ENCODE measurements around the gene SOWAHA. TPM values are rescaled to one million over a fixed set of nuclear protein-coding genes. Genes with fewer than 3 reads are reported as not detected.
A peak's percentile ranks its signal among the peaks of the same experiment; 100 is the strongest.

SOWAHA gene
- total and polyA plus RNA-seq, 2 donors (not counting 1 experiment from before 2014, with no cell fraction given) = 0.03 to 0.17 TPM

GRCh38 chr5:132787076-132787475 lies 26.0 kb upstream of the SOWAHA start:
- Histone ChIP-seq H2AFZ (ENCODE audit: low read length) (no peak overlapping the region), H3K9me3 (ENCODE audit: control insufficient read depth, insufficient read depth, low read depth, low read length) (no peaks in the 10 kb centered on the region), H4K20me1 (ENCODE audit: control insufficient read depth, extremely low read depth, insufficient read depth, low read length) (no peaks in the 10 kb centered on the region), H3K79me2 (ENCODE audit: control insufficient read depth, insufficient read depth, low read length) (no peaks in the 10 kb centered on the region), H3K4me3 (replicated peaks in 1 of 4; ENCODE audit: control extremely low read depth in 1 of 4, insufficient read depth in 1 of 4, low read depth in 3 of 4, low read length in 4 of 4) (no peak overlapping the region), H3K4me1 (ENCODE audit: control insufficient read depth, extremely low read depth, insufficient read depth, low read length) (peaks cover 5% of the 10 kb centered on the region), H3K27ac (ENCODE audit: insufficient read depth, low read length) (no peak overlapping the region), H3K36me3 (ENCODE audit: control insufficient read depth, insufficient read depth, low read length) (no peaks in the 10 kb centered on the region), H3K27me3 (ENCODE audit: control insufficient read depth, insufficient read depth, low read length) (no peaks in the 10 kb centered on the region), H3K9ac (ENCODE audit: insufficient read depth, low read length) (no peak overlapping the region), H3K4me2 (ENCODE audit: extremely low read depth, insufficient read depth, low read length) (no peak overlapping the region)
- TF ChIP-seq EZH2 (IDR thresholded peaks at IDR 0.05; ENCODE audit: low read length, missing control alignments) (no peak), CTCF (conservative IDR thresholded peaks at IDR 0.05 in 1 of 2, IDR thresholded peaks at IDR 0.05 in 1 of 2; ENCODE audit: low read depth in 1 of 2, low read length in 2 of 2) (no peak)
- DNase-seq (ENCODE audit: low read depth in 2 of 2) = peak; percentile 32 to 75

DNA sequence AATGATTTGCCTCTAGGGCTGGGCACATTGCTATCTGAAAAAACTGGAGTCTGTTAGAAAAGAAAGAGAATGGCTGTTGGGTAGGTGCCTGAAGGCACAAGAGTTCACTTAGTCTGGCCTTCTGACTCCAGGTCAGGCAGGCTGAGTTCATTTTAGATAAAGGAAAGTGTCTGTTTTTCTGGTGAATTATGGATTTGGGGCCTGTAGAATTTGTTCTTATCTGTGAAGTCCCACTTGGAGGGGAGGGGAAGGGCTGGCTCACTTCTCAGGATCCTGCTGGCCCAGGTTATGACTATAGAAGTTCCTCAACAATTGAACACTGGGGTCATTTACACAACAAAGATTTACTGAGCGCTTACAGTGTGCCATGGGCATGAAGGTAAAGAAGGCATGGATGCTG lies 24.6 kb upstream of the SOWAHA start:
- no peak for DNase-seq (ENCODE audit: low read depth in 2 of 2)
- Histone ChIP-seq H3K36me3 (ENCODE audit: control insufficient read depth, insufficient read depth, low read length) (no peaks in the 10 kb centered on the region), H3K79me2 (ENCODE audit: control insufficient read depth, insufficient read depth, low read length) (no peaks in the 10 kb centered on the region), H2AFZ (ENCODE audit: low read length) (no peak overlapping the region), H3K4me2 (ENCODE audit: extremely low read depth, insufficient read depth, low read length) (no peak overlapping the region), H3K9me3 (ENCODE audit: control insufficient read depth, insufficient read depth, low read depth, low read length) (no peaks in the 10 kb centered on the region), H3K4me3 (replicated peaks in 1 of 4; ENCODE audit: control extremely low read depth in 1 of 4, insufficient read depth in 1 of 4, low read depth in 3 of 4, low read length in 4 of 4) (no peak overlapping the region), H3K4me1 (ENCODE audit: control insufficient read depth, extremely low read depth, insufficient read depth, low read length) (peaks cover 2% of the 10 kb centered on the region), H3K9ac (ENCODE audit: insufficient read depth, low read length) (no peak overlapping the region), H4K20me1 (ENCODE audit: control insufficient read depth, extremely low read depth, insufficient read depth, low read length) (no peaks in the 10 kb centered on the region), H3K27me3 (ENCODE audit: control insufficient read depth, insufficient read depth, low read length) (peaks cover 5% of the 10 kb centered on the region), H3K27ac (ENCODE audit: insufficient read depth, low read length) (no peak overlapping the region)
- TF ChIP-seq EZH2 (IDR thresholded peaks at IDR 0.05; ENCODE audit: low read length, missing control alignments) = no peak
- no peak for TF ChIP-seq CTCF (conservative IDR thresholded peaks at IDR 0.05 in 1 of 2, IDR thresholded peaks at IDR 0.05 in 1 of 2; ENCODE audit: low read depth in 1 of 2, low read length in 2 of 2)

DNA sequence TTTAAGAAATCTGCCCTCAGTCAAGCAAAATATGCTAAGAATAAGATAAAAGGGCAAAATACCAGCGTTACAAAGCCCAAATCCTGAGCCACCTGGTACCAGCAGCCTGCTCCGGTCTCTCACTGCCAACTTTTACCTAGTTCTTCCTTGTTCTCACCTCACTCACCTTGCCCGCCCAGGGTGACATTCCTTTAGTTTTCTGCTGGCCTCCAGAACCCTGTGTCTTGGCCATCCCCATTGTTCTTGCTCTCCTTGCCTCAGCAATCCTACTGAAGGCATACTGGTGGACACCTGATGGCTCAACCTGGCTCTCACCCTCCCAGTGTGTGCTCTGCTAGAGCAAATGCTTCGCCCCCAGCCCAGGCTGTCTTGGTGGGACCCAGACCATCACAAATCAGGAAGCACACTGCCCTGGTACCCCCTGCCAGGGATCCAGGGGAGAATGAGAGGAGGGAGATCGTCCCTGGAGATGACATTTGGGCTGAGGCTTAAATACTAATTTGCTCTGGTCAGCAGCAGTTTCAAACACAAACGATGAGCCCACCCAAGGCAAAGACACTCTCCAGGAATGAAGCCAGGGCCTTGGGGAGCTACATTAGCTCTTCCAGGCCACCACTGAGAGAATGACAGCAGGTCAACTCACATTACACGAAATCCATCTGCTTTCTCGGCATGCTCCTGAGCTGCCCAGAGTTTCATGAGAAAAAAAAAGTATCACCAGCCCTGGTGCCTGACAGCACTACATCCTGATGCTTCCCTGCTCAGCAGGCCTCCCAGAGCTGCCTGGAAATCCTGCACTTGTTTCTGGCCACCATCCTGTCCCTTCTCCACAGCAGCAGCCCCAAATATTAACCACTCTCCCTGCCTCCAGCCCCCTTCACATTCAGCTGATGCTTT lies 23.9 kb upstream of the SOWAHA start:
- no peak overlapping the region for H3K4me2 ChIP-seq (ENCODE audit: extremely low read depth, insufficient read depth, low read length)
- H3K79me2 ChIP-seq (ENCODE audit: control insufficient read depth, insufficient read depth, low read length) = no peaks in the 10 kb centered on the region
- DNase-seq (ENCODE audit: low read depth in 2 of 2) = no peak
- peaks cover 5% of the 10 kb centered on the region for H3K27me3 ChIP-seq (ENCODE audit: control insufficient read depth, insufficient read depth, low read length)
- H3K9me3 ChIP-seq (ENCODE audit: control insufficient read depth, insufficient read depth, low read depth, low read length) = no peaks in the 10 kb centered on the region
- no peaks in the 10 kb centered on the region for H4K20me1 ChIP-seq (ENCODE audit: control insufficient read depth, extremely low read depth, insufficient read depth, low read length)
- no peak for TF ChIP-seq EZH2 (IDR thresholded peaks at IDR 0.05; ENCODE audit: low read length, missing control alignments)
- no peak for TF ChIP-seq CTCF (conservative IDR thresholded peaks at IDR 0.05 in 1 of 2, IDR thresholded peaks at IDR 0.05 in 1 of 2; ENCODE audit: low read depth in 1 of 2, low read length in 2 of 2)
- H3K36me3 ChIP-seq (ENCODE audit: control insufficient read depth, insufficient read depth, low read length) = no peaks in the 10 kb centered on the region
- H3K27ac ChIP-seq (ENCODE audit: insufficient read depth, low read length) = no peak overlapping the region
- no peak overlapping the region for H3K4me3 ChIP-seq (replicated peaks in 1 of 4; ENCODE audit: control extremely low read depth in 1 of 4, insufficient read depth in 1 of 4, low read depth in 3 of 4, low read length in 4 of 4)
- peaks cover 2% of the 10 kb centered on the region for H3K4me1 ChIP-seq (ENCODE audit: control insufficient read depth, extremely low read depth, insufficient read depth, low read length)
- no peak overlapping the region for H2AFZ ChIP-seq (ENCODE audit: low read length)
- no peak overlapping the region for H3K9ac ChIP-seq (ENCODE audit: insufficient read depth, low read length)

All from fibroblast of lung (primary cell).